Testis (tissue), 3 donors: ENCODE measurements around the gene CAPN12. TPM values are rescaled to one million over a fixed set of nuclear protein-coding genes. Genes with fewer than 3 reads are reported as not detected.

Experiments used
- DNase-seq: peaks from one replicate; pipeline ENCODE4 v3.0.0-alpha.2; 2019
- H3K27ac ChIP-seq, 2 donors: fragments of 200-600 bp; sonication (generic); one replicate each; pipeline ENCODE4 v1.5.1; 2019
- H3K27me3 ChIP-seq: fragments of 200-600 bp; sonication (generic); one replicate; pipeline ENCODE4 v1.5.1; 2019
- H3K36me3 ChIP-seq: fragments of 200-600 bp; sonication (generic); one replicate; pipeline ENCODE4 v1.5.1; 2017; ENCODE audit warnings: low read depth; ENCODE audit errors: missing control alignments
- H3K4me1 ChIP-seq: fragments of 200-600 bp; sonication (generic); one replicate; pipeline ENCODE4 v1.5.1; 2019
- H3K4me3 ChIP-seq, 2 donors: fragments of 200-600 bp; sonication (generic); one replicate each; pipeline ENCODE4 v1.5.1; 2017 to 2019
- H3K9me3 ChIP-seq: fragments of 200-600 bp; sonication (generic); one replicate; pipeline ENCODE4 v1.5.1; 2017
- POLR2A ChIP-seq: fragments of 450-650 bp; IDR thresholded peaks from one replicate; pipeline ENCODE4 v1.6.1; 2017; ENCODE audit warnings: antibody characterized with exemption, mild to moderate bottlenecking, moderate library complexity
- WGBS, 2 donors: methylation state at CpG; one replicate each; pipeline ENCODE4 v1.1.5; 2018; 5-methylcytosine and 5-hydroxymethylcytosine counted together
- intact Hi-C: fragments of 100-400 bp; cut with DNase I; formaldehyde crosslinking; loops from one replicate; pipeline ENCODE4 v1.15.1; 2023; ENCODE audit warnings: low total_unique reads
- polyA plus RNA-seq: library from polyadenylated mRNA; stranded (reverse); fragments of 350-450 nt; fragmentation: Illumina TruSeq; extraction: RNeasy Lipid Tissue Mini Kit (QIAGEN cat#74804); gene quantifications from one replicate; pipeline ENCODE4 v1.2.3, GENCODE V29; 2014; ENCODE audit warnings: low read depth, low replicate concordance; ENCODE audit not compliant: insufficient read depth
- total RNA-seq, 2 donors: library from RNA; depleted of rRNA; stranded (reverse); fragments of >200 nt; gene quantifications; one replicate each; pipeline ENCODE4 v1.2.3, GENCODE V29; 2016
- TF ChIP-seq, protein P1 (sequence below), 3 experiments: fragments of 450-650 bp in 2 of 3; fragments of 200-600 bp in 1 of 3; sonication (generic) in 1 of 3; IDR thresholded peaks; one replicate each; pipeline ENCODE4 v1.5.1; 2016 to 2019; ENCODE audit warnings: antibody characterized with exemption in 3 of 3, mild to moderate bottlenecking in 2 of 3, moderate library complexity in 1 of 3

Gene CAPN12
- total and polyA plus RNA-seq, 3 donors from 2014 or later = 3.6 to 5.5 (median 4.6) TPM

- TF ChIP-seq, protein P1, sequence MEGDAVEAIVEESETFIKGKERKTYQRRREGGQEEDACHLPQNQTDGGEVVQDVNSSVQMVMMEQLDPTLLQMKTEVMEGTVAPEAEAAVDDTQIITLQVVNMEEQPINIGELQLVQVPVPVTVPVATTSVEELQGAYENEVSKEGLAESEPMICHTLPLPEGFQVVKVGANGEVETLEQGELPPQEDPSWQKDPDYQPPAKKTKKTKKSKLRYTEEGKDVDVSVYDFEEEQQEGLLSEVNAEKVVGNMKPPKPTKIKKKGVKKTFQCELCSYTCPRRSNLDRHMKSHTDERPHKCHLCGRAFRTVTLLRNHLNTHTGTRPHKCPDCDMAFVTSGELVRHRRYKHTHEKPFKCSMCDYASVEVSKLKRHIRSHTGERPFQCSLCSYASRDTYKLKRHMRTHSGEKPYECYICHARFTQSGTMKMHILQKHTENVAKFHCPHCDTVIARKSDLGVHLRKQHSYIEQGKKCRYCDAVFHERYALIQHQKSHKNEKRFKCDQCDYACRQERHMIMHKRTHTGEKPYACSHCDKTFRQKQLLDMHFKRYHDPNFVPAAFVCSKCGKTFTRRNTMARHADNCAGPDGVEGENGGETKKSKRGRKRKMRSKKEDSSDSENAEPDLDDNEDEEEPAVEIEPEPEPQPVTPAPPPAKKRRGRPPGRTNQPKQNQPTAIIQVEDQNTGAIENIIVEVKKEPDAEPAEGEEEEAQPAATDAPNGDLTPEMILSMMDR (IDR thresholded peaks at IDR 0.05) = no peak
- no peak for TF ChIP-seq POLR2A
- no peak for DNase-seq
- Histone ChIP-seq H3K9me3 (no peaks in the 10 kb centered on the region), H3K27ac (peak overlapping the region in 1 of 2 donors; percentile 24), H3K36me3 (no peaks in the 10 kb centered on the region), H3K27me3 (no peaks in the 10 kb centered on the region), H3K4me3 (no peak overlapping the region), H3K4me1 (peaks cover 17% of the 10 kb centered on the region)
- 70 to 88% methylated on average over 10 to 13 of the region's 13 CpGs for WGBS, 2 donors
- intact Hi-C loops = no loop called here
These were observed 9.6 kb downstream of the CAPN12 start for GRCh38 chr19:38734426-38735256.

- H3K4me3 ChIP-seq = no peak overlapping the region
- peaks cover 21% of the 10 kb centered on the region for H3K4me1 ChIP-seq
- H3K9me3 ChIP-seq = no peaks in the 10 kb centered on the region
- intact Hi-C loops = no loop called here
- TF ChIP-seq, protein P1 (IDR thresholded peaks at IDR 0.05) = no peak
- 82 to 96% methylated on average over 3 to 4 of the region's 4 CpGs for WGBS, 2 donors
- no peak for DNase-seq
- no peaks in the 10 kb centered on the region for H3K27me3 ChIP-seq
- no peaks in the 10 kb centered on the region for H3K36me3 ChIP-seq
- H3K27ac ChIP-seq = peak overlapping the region in 1 of 2 donors; percentile 24
These were observed 10.2 kb downstream of the CAPN12 start for GRCh38 chr19:38734176-38734425.

GRCh38 chr19:38733493-38734175, 10.6 kb downstream of the CAPN12 start:
- Histone ChIP-seq H3K4me1 (peaks cover 25% of the 10 kb centered on the region), H3K9me3 (no peaks in the 10 kb centered on the region), H3K4me3 (no peak overlapping the region), H3K27me3 (no peaks in the 10 kb centered on the region), H3K36me3 (no peaks in the 10 kb centered on the region), H3K27ac (peak overlapping the region in 1 of 2 donors; percentile 24)
- no peak for TF ChIP-seq POLR2A
- TF ChIP-seq, protein P1 (IDR thresholded peaks at IDR 0.05) = no peak
- DNase-seq = no peak
- intact Hi-C loops = no loop called here
- 85 to 88% methylated on average over 3 to 6 of the region's 6 CpGs for WGBS, 2 donors

DNA sequence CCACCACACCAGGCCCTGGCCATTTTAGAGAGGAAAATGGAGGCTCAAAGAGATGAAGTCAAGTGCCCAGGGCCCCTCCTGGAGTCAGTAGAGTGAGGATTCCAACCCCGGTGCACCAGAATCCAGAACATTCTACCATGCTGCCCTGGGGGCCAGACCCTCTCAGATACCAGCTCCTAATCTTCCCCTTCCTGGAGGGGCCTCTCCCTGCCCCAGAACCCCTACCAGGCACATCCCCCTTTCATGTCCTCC, 11.1 kb downstream of the CAPN12 start:
- intact Hi-C loops = no loop called here
- Histone ChIP-seq H3K27me3 (no peaks in the 10 kb centered on the region), H3K36me3 (no peaks in the 10 kb centered on the region), H3K9me3 (no peaks in the 10 kb centered on the region), H3K4me1 (peaks cover 28% of the 10 kb centered on the region), H3K4me3 (no peak overlapping the region), H3K27ac (no peak overlapping the region)
- DNase-seq = no peak
- no peak for TF ChIP-seq POLR2A
- TF ChIP-seq, protein P1 (IDR thresholded peaks at IDR 0.05) = no peak
- 100% methylated on average over 1 of the region's 1 CpG for WGBS, 2 donors
